GM19324 (cell line): ENCODE measurements around the gene DNM3.

Source experiments
- ATAC-seq: cut with Tn5 transposase; IDR thresholded peaks from one replicate; pipeline ENCODE4 v1.9.1; 2021; ENCODE audit warnings: mild to moderate bottlenecking, moderate library complexity; ENCODE audit not compliant: unreplicated experiment, low FRiP score

Gene DNM3

DNA sequence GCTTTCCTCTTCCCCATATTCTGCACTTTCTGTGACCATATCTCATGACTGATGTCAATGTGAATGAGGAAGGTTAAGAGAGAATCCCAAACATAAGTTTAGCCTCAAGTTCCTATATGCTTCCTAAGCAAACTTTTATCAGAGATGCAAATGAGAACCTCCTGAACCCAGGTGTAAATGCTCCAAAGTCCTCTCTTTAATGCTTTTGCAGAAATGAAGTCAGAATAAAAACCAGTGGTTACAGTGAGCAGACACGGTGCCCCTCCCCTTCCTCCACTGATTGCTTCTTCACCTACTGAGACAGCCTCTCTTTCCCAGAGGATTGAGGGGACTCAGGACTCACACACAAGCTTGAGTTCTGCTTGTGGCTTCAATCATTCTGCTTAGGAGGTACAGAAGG is 614.2 kb downstream of the DNM3 start:
- no peak for ATAC-seq

DNA sequence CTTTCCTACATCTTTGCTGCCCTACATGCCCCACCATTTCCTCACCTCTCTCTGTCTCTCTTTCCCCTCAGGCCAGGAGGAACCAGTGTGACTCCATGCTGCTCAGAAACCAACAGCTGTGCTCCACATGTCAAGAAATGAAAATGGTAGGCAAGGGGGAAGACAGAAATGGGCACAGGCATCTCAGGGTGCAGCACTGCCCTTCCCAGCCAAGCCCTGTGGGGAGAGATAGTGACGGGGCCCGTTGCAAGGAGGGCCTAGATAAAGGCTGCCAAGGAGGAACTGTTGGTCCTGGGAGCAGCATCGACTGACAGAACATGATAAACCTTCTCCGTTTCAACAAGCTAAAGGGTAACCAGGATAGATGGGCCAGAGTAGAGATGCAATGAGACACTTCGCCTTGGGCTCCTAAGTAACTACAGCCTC is 615.1 kb downstream of the DNM3 start:
- ATAC-seq = no peak

- ATAC-seq = no peak
These were observed 616.3 kb downstream of the DNM3 start for GRCh38 chr1:172457479-172458130.

DNA sequence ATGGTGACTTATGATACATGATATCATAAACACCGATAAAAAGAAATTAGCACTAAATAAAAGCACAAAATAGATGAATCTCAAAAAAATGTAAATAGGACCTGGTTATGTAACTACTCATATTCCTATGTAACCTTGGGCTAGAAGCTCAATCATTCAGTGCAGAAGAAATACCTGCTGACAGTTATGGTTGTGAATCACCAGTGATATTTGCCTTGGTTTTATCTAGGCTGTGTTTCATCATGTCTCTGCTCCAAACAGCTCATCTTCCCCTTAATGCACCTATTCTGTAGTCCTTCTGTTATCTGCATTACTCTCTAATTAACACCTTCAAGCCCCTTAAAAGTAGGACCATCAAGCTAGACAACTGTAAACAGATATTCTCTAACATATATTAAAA is 618.9 kb downstream of the DNM3 start:
- ATAC-seq = no peak

DNA sequence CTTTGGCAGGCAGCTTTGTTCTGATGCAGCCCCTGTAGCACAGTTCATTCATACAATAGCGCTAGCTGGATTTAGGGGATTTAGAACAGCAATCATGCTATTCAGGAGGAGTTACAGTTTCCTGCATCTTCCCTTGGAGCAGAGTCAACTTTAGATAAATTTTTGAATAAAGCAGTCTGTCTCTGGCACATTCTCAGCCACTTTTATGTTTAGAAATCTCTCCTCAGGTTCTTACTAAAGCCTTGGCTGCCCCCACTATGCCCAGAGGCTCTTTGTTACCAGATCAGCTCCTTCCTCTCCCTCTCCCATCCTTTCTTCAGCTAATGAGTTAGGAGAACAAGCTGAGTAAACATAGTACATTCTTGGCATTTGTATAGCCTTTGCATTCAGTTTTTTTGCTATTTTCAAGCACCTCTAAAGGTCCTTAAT is 619.6 kb downstream of the DNM3 start:
- no peak for ATAC-seq
